HepG2 (cell line): ENCODE measurements around the gene DPM2. TPM values are rescaled to one million over a fixed set of nuclear protein-coding genes. Genes with fewer than 3 reads are reported as not detected.

ENCODE experiments used
- DPF2 ChIP-seq: sonication (generic); formaldehyde crosslinking; IDR thresholded peaks from 2 replicates; pipeline ENCODE4 v1.4.0; 2020; ENCODE audit warnings: mild to moderate bottlenecking, low read depth, missing genetic modification reagents, borderline replicate concordance
- EEA1 ChIP-seq: sonication (generic); formaldehyde crosslinking; IDR thresholded peaks from 2 replicates; pipeline ENCODE4 v1.5.1; 2020; ENCODE audit warnings: mild to moderate bottlenecking, missing genetic modification reagents, borderline replicate concordance
- FOSL2 ChIP-seq: sonication (generic); formaldehyde crosslinking; IDR thresholded peaks from 2 replicates; pipeline ENCODE4 v1.4.0; 2020; ENCODE audit warnings: missing genetic modification reagents
- GABPB1 ChIP-seq: IDR thresholded peaks from 2 replicates; pipeline ENCODE4 v1.6.1; 2016; ENCODE audit warnings: mild to moderate bottlenecking, missing genetic modification reagents, moderate library complexity, missing compliant biosample characterization
- HDAC2 ChIP-seq: sonication (generic); formaldehyde crosslinking; IDR thresholded peaks from 2 replicates; pipeline ENCODE4 v1.4.0; 2020; ENCODE audit warnings: missing genetic modification reagents
- HMGA1 ChIP-seq: sonication (generic); formaldehyde crosslinking; conservative IDR thresholded peaks from 2 replicates; pipeline ENCODE4 v1.4.0; 2020; ENCODE audit warnings: missing genetic modification reagents
- HNRNPUL1 ChIP-seq: fragments of 200-400 bp; formaldehyde crosslinking; IDR thresholded peaks from 2 replicates; pipeline ENCODE4 v1.6.1; 2017; ENCODE audit warnings: low read depth, mild to moderate bottlenecking, low read length, moderate library complexity
- JUN ChIP-seq: sonication (generic); formaldehyde crosslinking; IDR thresholded peaks from 2 replicates; pipeline ENCODE4 v1.4.0; 2020; ENCODE audit warnings: mild to moderate bottlenecking, missing genetic modification reagents
- KDM5B ChIP-seq: sonication (generic); formaldehyde crosslinking; IDR thresholded peaks from 2 replicates; pipeline ENCODE4 v1.4.0; 2020; ENCODE audit warnings: missing genetic modification reagents, mild to moderate bottlenecking, borderline replicate concordance
- MTA1 ChIP-seq: sonication (generic); formaldehyde crosslinking; IDR thresholded peaks from 2 replicates; pipeline ENCODE4 v1.4.0; 2020; ENCODE audit warnings: missing genetic modification reagents, mild to moderate bottlenecking, borderline replicate concordance
- NFYC ChIP-seq: IDR thresholded peaks from 2 replicates; pipeline ENCODE4 v1.6.1; 2016; ENCODE audit warnings: missing genetic modification reagents, missing compliant biosample characterization
- RBAK ChIP-seq: sonication (generic); formaldehyde crosslinking; IDR thresholded peaks from 2 replicates; pipeline ENCODE4 v1.5.1; 2020; ENCODE audit warnings: mild to moderate bottlenecking, missing genetic modification reagents
- SAP130 ChIP-seq: IDR thresholded peaks from 2 replicates; pipeline ENCODE4 v1.6.1; 2016; ENCODE audit warnings: low read depth
- SP5 ChIP-seq: IDR thresholded peaks from 2 replicates; pipeline ENCODE4 v1.6.1; 2016; ENCODE audit warnings: low read depth, borderline replicate concordance
- TBL1XR1 ChIP-seq: fragments of 150-350 bp; IDR thresholded peaks from 2 replicates; pipeline ENCODE4 v1.6.1; 2014; ENCODE audit warnings: borderline replicate concordance, low read length; ENCODE audit not compliant: partially characterized antibody
- TEAD3 ChIP-seq: optimal IDR thresholded peaks from 2 replicates; pipeline ENCODE3; 2016; ENCODE audit warnings: borderline replicate concordance
- XBP1 ChIP-seq: sonication (generic); formaldehyde crosslinking; IDR thresholded peaks from 2 replicates; pipeline ENCODE4 v1.5.0; 2020; ENCODE audit warnings: missing genetic modification reagents
- ZBTB42 ChIP-seq: sonication (generic); formaldehyde crosslinking; IDR thresholded peaks from 2 replicates; pipeline ENCODE4 v1.5.0; 2020; ENCODE audit warnings: mild to moderate bottlenecking, missing genetic modification reagents
- ZFP36 ChIP-seq: fragments of 150-350 bp; IDR thresholded peaks from 2 replicates; pipeline ENCODE4 v1.6.1; 2018; ENCODE audit warnings: borderline replicate concordance, low read length, low read depth; ENCODE audit not compliant: partially characterized antibody
- ZFX ChIP-seq: sonication (generic); formaldehyde crosslinking; IDR thresholded peaks from 2 replicates; pipeline ENCODE4 v1.4.0; 2020; ENCODE audit warnings: mild to moderate bottlenecking, low read depth, missing genetic modification reagents, moderate library complexity
- ZNF256 ChIP-seq: sonication (generic); formaldehyde crosslinking; conservative IDR thresholded peaks from 2 replicates; pipeline ENCODE4 v1.4.0; 2020; ENCODE audit warnings: missing genetic modification reagents
- ZNF326 ChIP-seq: sonication (generic); formaldehyde crosslinking; IDR thresholded peaks from 2 replicates; pipeline ENCODE4 v1.4.0; 2020; ENCODE audit warnings: missing genetic modification reagents, borderline replicate concordance
- ZNF329 ChIP-seq: sonication (generic); formaldehyde crosslinking; IDR thresholded peaks from 2 replicates; pipeline ENCODE4 v1.9.0; 2021; ENCODE audit warnings: low read depth, mild to moderate bottlenecking, missing genetic modification reagents
- ZNF644 ChIP-seq: IDR thresholded peaks from 2 replicates; pipeline ENCODE4 v1.6.1; 2016; ENCODE audit warnings: low read depth
- polyA plus RNA-seq, 8 experiments: library from polyadenylated mRNA; depleted of rRNA in 3 of 8; stranded (reverse) in 7 of 8; unstranded in 1 of 8; fragments of >200 nt; fragmentation: Illumina TruSeq in 4 of 8; extraction: Trizol in 4 of 8; gene quantifications; 2 replicates each; pipeline versions ENCODE4 v1.2.1 to v1.2.3, GENCODE V29; 2011 to 2016; ENCODE audit warnings: low read depth in 4 of 8, missing spikeins in 1 of 8, mixed read lengths in 1 of 8; ENCODE audit not compliant: insufficient read depth in 1 of 8
- total RNA-seq, 5 experiments: library from RNA; depleted of rRNA; stranded (reverse); fragments of >200 nt; fragmentation: Illumina TruSeq; extraction: Trizol; gene quantifications; 2 replicates each; pipeline ENCODE4 v1.2.3, GENCODE V29; 2016; ENCODE audit warnings: low read depth in 1 of 5
- TF ChIP-seq, protein P1 (sequence below): sonication (generic); formaldehyde crosslinking; IDR thresholded peaks from 2 replicates; pipeline ENCODE4 v1.8.1; 2023; ENCODE audit warnings: mild to moderate bottlenecking, missing genetic modification reagents
- TF ChIP-seq, protein P2 (sequence below): IDR thresholded peaks from 2 replicates; pipeline ENCODE4 v1.6.1; 2016; ENCODE audit warnings: low read depth
- TF ChIP-seq, protein P3 (sequence below): sonication (generic); formaldehyde crosslinking; IDR thresholded peaks from 2 replicates; pipeline ENCODE4 v1.4.0; 2020; ENCODE audit warnings: mild to moderate bottlenecking, missing genetic modification reagents
- TF ChIP-seq, protein P4 (sequence below): sonication (generic); formaldehyde crosslinking; IDR thresholded peaks from 2 replicates; pipeline ENCODE4 v1.4.0; 2020; ENCODE audit warnings: missing genetic modification reagents

DPM2 gene
- total and polyA plus RNA-seq, 2 of the 13 experiments (the other 11 are each of a cell fraction or from before 2014, with no cell fraction given) = 24.8 to 35.3 TPM

DNA sequence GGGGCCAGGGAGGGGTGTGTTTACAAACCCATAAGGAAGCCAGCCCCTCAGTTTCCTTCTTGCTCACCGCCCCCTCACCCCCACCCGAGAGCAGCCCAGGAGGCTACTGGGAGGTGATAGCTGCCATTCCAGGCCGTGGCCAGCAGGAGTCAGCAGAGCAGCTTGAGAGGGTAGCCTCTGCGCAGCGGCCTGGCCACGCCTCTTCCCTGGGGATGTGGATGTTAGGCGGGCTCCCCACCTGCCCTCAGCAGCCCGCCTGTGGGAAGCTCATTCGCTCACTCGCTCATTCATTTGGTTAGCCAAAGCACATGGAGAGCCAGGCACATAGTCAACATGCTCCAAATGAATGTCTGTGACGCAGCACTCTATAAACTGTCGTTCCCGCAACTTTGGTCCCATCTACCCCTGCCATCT lies 6.1 kb upstream of the DPM2 start (continued):
- TF ChIP-seq, protein P1, sequence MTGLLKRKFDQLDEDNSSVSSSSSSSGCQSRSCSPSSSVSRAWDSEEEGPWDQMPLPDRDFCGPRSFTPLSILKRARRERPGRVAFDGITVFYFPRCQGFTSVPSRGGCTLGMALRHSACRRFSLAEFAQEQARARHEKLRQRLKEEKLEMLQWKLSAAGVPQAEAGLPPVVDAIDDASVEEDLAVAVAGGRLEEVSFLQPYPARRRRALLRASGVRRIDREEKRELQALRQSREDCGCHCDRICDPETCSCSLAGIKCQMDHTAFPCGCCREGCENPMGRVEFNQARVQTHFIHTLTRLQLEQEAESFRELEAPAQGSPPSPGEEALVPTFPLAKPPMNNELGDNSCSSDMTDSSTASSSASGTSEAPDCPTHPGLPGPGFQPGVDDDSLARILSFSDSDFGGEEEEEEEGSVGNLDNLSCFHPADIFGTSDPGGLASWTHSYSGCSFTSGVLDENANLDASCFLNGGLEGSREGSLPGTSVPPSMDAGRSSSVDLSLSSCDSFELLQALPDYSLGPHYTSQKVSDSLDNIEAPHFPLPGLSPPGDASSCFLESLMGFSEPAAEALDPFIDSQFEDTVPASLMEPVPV = no peak
- TF ChIP-seq ZBTB42 (CRISPR knock-in tag) (no peak), ZNF326 (CRISPR knock-in tag) (0 out of 2 replicates have a peak, but pooled peaks have one; percentile 55), HMGA1 (no peak), ZFX (CRISPR knock-in tag) (peak; percentile 33; the same call in 1 of the 2 replicates), MTA1 (CRISPR knock-in tag) (no peak), KDM5B (CRISPR knock-in tag) (peak; percentile 42; the same call in 1 of the 2 replicates), ZNF329 (no peak), TBL1XR1 (no peak), JUN (CRISPR knock-in tag) (no peak), ZNF644 (CRISPR knock-in tag) (no peak), SAP130 (CRISPR knock-in tag) (peak; percentile 44; the same call in 1 of the 2 replicates), RBAK (no peak), ZFP36 (no peak), TEAD3 (CRISPR knock-in tag) (peak; percentile 74), NFYC (CRISPR knock-in tag) (no peak), GABPB1 (CRISPR knock-in tag) (peak; percentile 57), HNRNPUL1 (no peak), HDAC2 (CRISPR knock-in tag) (peak; percentile 25; the same call in 1 of the 2 replicates), FOSL2 (CRISPR knock-in tag) (peak; percentile 47; the same call in 1 of the 2 replicates), XBP1 (CRISPR knock-in tag) (no peak), SP5 (CRISPR knock-in tag) (0 out of 2 replicates have a peak, but pooled peaks have one; percentile 33), ZNF256 (CRISPR knock-in tag) (no peak), DPF2 (CRISPR knock-in tag) (no peak), EEA1 (no peak)
- TF ChIP-seq, protein P2, sequence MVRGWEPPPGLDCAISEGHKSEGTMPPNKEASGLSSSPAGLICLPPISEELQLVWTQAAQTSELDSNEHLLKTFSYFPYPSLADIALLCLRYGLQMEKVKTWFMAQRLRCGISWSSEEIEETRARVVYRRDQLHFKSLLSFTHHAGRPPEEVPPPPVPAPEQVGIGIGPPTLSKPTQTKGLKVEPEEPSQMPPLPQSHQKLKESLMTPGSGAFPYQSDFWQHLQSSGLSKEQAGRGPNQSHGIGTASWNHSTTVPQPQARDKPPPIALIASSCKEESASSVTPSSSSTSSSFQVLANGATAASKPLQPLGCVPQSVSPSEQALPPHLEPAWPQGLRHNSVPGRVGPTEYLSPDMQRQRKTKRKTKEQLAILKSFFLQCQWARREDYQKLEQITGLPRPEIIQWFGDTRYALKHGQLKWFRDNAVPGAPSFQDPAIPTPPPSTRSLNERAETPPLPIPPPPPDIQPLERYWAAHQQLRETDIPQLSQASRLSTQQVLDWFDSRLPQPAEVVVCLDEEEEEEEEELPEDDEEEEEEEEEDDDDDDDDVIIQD = no peak
- TF ChIP-seq, protein P3, sequence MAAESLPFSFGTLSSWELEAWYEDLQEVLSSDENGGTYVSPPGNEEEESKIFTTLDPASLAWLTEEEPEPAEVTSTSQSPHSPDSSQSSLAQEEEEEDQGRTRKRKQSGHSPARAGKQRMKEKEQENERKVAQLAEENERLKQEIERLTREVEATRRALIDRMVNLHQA (CRISPR knock-in tag) = no peak
- TF ChIP-seq, protein P4, sequence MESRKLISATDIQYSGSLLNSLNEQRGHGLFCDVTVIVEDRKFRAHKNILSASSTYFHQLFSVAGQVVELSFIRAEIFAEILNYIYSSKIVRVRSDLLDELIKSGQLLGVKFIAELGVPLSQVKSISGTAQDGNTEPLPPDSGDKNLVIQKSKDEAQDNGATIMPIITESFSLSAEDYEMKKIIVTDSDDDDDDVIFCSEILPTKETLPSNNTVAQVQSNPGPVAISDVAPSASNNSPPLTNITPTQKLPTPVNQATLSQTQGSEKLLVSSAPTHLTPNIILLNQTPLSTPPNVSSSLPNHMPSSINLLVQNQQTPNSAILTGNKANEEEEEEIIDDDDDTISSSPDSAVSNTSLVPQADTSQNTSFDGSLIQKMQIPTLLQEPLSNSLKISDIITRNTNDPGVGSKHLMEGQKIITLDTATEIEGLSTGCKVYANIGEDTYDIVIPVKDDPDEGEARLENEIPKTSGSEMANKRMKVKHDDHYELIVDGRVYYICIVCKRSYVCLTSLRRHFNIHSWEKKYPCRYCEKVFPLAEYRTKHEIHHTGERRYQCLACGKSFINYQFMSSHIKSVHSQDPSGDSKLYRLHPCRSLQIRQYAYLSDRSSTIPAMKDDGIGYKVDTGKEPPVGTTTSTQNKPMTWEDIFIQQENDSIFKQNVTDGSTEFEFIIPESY (CRISPR knock-in tag) = peak; percentile 97
